ENCODE data around the gene EPHB1.

EPHB1 gene

GRCh38 chr3:134810850-134811249 is 15.8 kb downstream of the EPHB1 start:
- no peak for DNase-seq (ENCODE audit: low spot score)
- in situ Hi-C loops (cut with MboI; ENCODE audit: low sequenced_read_pairs, unreplicated experiment) = no loop called here
- TF ChIP-seq CTCF (IDR thresholded peaks at IDR 0.05; ENCODE audit: borderline replicate concordance, control extremely low read depth, extremely low read depth, insufficient read depth, missing control alignments) = no peak

GRCh38 chr3:134813618-134814017 is 18.6 kb downstream of the EPHB1 start:
- in situ Hi-C loops (cut with MboI; ENCODE audit: low sequenced_read_pairs, unreplicated experiment) = no loop called here
- no peak for DNase-seq (ENCODE audit: low spot score)
- TF ChIP-seq CTCF (IDR thresholded peaks at IDR 0.05; ENCODE audit: borderline replicate concordance, control extremely low read depth, extremely low read depth, insufficient read depth, missing control alignments) = no peak

- no peak for DNase-seq (ENCODE audit: low spot score)
- TF ChIP-seq CTCF (IDR thresholded peaks at IDR 0.05; ENCODE audit: borderline replicate concordance, control extremely low read depth, extremely low read depth, insufficient read depth, missing control alignments) = no peak
- in situ Hi-C loops (cut with MboI; ENCODE audit: low sequenced_read_pairs, unreplicated experiment) = no loop called here
These were observed 20.5 kb downstream of the EPHB1 start for GRCh38 chr3:134815519-134815918.

- DNase-seq (ENCODE audit: low spot score) = no peak
- in situ Hi-C loops (cut with MboI; ENCODE audit: low sequenced_read_pairs, unreplicated experiment) = no loop called here
- no peak for TF ChIP-seq CTCF (IDR thresholded peaks at IDR 0.05; ENCODE audit: borderline replicate concordance, control extremely low read depth, extremely low read depth, insufficient read depth, missing control alignments)
These were observed 21.6 kb downstream of the EPHB1 start for GRCh38 chr3:134816623-134817022.

GRCh38 chr3:134817297-134817696 is 22.2 kb downstream of the EPHB1 start:
- no peak for TF ChIP-seq CTCF (IDR thresholded peaks at IDR 0.05; ENCODE audit: borderline replicate concordance, control extremely low read depth, extremely low read depth, insufficient read depth, missing control alignments)
- in situ Hi-C loops (cut with MboI; ENCODE audit: low sequenced_read_pairs, unreplicated experiment) = no loop called here
- no peak for DNase-seq (ENCODE audit: low spot score)

- no peak for DNase-seq (ENCODE audit: low spot score)
- in situ Hi-C loops (cut with MboI; ENCODE audit: low sequenced_read_pairs, unreplicated experiment) = no loop called here
These were observed 25.9 kb downstream of the EPHB1 start for GRCh38 chr3:134820994-134821393.

More at GRCh38 chr3:134820994-134821393, 25.9 kb downstream of the EPHB1 start:
- no peak for TF ChIP-seq CTCF (IDR thresholded peaks at IDR 0.05; ENCODE audit: borderline replicate concordance, control extremely low read depth, extremely low read depth, insufficient read depth, missing control alignments)

Measured in GM13976 (cell line).